ENCODE data around the gene FAR2.
"Not testable (repeated sequence)": the region's sequence is repeated elsewhere in the genome, so short reads cannot be mapped to it uniquely, and the experiment has no call there.

The FAR2 gene

GRCh38 chr12:29148911-29149690 is at the start of gene FAR2:
Gene FAR2, plus strand, starts transcription at chr12:29149278. Its CDS starts 121,172 bp downstream, at chr12:29270450.
- DNase-seq: peak; percentile 45 to 56

DNA sequence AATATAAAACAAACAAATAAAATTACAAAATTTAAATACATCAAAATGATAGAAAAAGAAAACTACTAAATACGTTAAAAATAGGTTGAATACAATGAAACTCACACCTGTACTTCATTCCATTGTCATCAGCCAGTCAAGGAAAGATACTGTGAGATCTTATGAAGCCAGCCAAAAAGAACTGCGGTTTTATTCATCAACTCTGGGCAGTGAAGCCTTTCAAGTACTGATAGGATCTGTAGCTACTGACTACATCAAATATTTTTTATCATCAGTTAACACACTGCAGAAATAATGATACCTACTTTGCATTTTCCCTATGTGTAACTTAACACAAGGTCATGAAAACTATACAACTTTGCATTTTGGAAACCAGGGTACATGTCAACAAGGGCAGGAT is 46.3 kb upstream of the FAR2 start:
- no peak for DNase-seq

DNA sequence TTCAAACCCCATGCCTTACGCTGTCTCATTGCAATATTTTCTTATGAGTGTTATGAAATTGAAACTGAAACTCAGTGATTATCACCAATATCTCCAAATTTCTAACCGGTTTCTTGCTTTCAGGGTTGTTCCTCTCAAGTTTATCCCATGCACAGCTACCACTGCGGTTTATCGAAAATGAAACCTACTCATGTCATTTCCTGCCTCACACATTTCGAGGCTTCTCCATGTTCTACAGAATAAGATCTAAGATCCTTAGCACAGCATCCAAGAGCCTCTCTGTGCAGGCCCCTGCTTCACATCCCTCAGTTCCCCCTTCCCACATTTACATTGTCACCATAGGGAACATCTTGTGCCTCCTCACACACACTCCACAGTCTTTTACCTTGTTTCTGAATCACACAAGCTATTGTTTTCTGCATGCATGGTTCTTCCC is 45.5 kb upstream of the FAR2 start:
- DNase-seq: peak in 1 of 2 experiments; percentile 56

- DNase-seq: no peak
These were observed 44.6 kb upstream of the FAR2 start for GRCh38 chr12:29104516-29104915.

- DNase-seq: no peak
These were observed 38.3 kb upstream of the FAR2 start for GRCh38 chr12:29110506-29111442.

DNA sequence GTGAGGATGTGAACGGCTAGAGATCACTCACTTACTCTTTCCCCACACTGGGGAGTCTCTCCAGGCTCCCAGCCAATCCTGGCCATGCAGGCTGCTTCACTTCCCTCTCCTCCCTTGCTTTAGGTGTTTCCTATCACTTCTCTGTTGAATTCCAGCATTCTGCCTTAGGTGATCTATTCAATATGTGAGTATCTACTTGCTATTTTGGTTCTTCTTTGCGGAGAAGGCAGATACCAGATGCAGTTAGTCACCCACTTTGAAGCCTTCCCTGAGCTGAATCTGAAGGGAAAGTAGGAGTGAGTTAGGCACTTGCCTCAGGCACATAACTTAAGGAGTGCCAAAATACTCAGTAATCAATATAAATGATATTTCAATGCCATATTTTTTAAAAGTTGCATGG is 36.0 kb upstream of the FAR2 start:
- no peak for DNase-seq

GRCh38 chr12:29116414-29116813 is 32.7 kb upstream of the FAR2 start:
- no peak for DNase-seq

- no peak for DNase-seq
These were observed 17.5 kb upstream of the FAR2 start for GRCh38 chr12:29131539-29131938.

DNA sequence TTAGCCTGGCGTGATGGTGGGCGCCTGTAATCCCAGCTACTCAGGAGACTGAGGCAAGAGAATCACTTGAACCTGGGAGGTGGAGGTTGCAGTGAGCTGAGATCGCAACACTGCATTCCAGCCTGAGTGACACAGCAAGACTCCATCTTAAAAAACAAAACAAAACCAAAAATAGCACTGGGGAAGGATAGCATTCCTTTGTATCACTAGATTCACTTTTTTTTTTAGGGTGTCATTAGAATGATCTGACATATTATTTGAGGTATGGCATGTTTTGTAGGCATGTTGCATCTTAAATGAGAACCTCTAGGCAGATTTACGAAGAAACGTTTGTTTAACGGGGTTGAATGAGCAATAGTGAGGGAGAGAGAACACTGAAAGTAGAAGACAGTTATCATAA is 16.8 kb upstream of the FAR2 start:
- no peak for DNase-seq

GRCh38 chr12:29133181-29133580 is 15.9 kb upstream of the FAR2 start:
- no peak for DNase-seq

- no peak for DNase-seq
These were observed 15.4 kb upstream of the FAR2 start for GRCh38 chr12:29133680-29134079.

GRCh38 chr12:29138256-29138655 is 10.8 kb upstream of the FAR2 start:
- DNase-seq: not testable (repeated sequence)

DNA sequence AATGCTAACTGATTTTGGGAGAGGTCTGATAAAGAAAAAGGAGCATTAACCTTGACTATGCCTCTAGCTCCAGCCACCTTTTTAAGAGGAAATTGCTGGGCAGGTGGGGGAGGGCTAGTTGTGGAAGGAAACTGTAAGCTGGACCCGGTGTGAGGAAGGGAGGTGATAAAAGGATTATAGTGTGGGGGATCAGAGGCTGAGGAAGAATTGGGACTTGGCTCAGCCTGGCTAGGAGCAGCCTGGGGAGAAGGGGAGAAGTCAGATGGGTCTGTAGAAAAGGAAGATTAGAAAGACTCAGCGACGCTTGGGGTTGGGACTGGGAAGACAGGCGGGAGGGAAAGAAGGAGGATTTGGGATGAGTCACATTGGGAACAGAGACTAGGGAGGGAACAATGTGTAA is 10.2 kb upstream of the FAR2 start:
- DNase-seq: not testable (repeated sequence)

- no peak for DNase-seq
These were observed 3.5 kb upstream of the FAR2 start for GRCh38 chr12:29145372-29146170.

GRCh38 chr12:29146196-29146595 is 2.9 kb upstream of the FAR2 start:
- DNase-seq: no peak

DNA sequence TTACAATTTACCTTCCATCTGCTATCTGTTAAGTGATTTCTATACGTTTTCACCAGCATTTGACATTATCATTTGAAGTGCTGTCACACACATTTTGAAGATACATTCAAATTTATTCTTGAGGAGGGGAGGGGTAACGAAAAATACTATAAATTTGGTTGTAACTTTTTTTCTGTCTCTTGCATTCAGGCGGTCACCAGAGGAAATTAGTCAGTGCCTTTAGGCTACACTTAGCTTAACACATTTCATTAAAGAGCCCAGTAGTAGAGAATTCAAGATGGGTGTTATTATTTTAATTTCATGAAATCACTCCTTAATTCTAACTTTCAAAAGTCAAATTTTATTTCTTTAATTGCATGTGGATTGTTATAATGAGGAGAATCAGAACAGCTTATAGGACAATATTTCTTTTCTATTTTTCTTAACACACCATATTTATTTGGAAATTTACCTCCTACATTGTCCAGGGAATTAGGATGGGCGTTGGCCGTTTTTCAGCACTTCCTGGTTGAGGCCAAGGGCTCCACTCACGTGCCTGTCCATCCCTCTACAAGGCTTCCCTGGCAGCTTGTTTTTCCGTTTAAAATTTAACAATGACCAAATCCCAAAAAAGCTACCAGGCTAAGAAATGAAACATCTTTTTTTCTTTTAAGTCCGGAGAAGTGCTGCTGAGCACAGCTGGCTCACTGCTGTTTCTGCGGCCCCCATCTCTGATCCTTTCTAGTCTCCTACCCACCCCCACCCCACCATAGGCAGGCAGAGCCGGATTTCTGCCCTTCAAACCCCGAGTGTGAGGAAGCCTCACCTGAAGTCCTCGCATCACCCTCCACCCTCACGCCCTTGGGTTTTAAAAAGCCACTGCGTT is 1.1 kb upstream of the FAR2 start:
- DNase-seq: no peak

DNA sequence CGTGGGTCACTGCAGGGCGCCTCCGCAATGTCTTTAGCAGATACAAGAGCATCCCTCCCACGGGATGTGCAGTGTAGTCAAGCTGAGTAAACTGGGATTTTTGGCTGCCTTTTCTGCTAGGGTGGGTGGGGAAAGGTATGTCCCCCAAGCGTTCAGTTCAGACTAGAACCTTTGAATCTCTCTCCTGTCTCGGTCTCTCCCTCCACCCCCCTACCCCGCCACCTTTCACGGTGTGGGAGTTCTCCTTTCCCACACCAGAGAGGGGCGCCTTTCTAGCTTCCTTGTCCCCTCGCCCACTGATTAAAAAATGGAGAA is 525 bp upstream of the FAR2 start:
- peak in 1 of 2 experiments; percentile 11 for DNase-seq

DNA sequence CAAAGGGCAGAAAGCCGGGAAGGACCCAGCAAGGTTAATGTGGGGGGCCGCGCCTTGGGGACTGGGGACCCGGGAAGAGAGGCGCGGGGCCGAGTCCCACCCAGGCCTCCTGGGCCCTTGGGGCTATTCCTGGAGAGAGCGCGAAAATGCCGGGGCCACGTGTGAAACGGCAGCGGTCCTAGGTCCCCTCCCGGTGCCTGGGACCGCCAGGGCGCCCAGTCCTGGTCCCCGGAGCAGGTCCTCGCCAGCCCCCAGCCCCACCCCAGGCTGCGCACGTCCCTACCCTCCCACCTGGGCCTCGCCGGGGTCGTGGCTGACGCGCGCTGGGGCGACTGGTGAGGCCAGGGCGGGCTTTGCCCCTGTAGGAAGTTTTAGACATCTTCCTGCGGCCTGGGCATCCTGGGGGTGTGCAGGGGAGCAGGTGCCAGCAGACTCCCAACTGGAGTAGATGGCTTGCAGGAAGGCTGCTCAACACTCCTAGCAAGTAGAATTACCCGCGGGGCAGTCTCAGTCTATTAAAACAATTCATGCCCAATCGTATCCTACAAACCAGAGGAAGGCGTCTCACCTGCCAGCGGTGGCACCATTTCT is 708 bp downstream of the FAR2 start:
- no peak for DNase-seq

DNA sequence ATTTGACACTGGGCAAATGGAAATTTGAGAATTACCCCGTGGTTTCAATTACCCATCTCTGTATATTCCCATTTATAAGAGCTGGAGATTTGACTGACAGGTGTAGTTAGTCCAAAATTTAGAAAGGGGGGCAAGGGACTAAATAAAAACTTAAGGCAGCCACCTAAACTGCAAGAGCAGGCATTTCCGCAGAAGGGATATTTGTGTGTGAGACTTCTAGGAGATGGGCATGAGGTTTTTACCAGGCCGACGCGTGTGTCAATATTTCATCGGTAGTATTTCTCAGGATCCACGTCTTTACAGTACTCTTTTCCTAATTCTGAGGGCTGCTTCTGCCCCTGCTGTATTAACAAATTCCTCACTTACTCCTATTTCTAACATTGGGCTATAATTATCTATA is 1.4 kb downstream of the FAR2 start:
- no peak for DNase-seq

- no peak for DNase-seq
These were observed 3.3 kb downstream of the FAR2 start for GRCh38 chr12:29152223-29152868.

DNA sequence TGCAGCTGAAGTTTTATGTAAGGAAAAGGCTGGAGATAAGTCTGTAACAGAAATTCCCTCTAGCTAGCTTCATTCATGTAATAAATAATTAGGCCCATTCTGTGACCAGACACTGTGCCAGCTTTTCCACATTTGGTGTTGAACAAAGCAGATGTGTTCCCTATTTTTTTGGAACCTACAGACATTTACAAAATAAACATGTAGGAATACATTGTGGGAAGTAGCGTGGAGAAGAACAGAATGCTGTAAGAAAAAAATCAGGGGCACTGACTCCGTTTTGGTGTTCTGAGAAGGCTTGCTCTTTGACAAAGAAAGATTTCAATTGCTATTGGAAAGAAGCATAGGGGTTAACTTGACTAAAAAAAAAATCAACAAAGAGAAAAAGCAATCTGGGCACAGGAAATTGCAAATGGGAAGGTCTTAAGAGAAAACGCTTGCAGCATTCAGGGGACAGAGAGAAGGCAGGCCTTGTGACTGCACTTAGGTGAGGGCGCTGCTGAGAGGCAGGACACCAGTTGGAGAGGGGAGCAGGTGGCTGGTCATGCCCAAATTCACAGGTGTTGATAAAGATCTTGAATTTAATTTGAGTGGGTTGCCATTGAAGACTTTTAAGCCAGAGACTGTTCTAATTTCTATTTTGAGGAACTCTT is 4.0 kb downstream of the FAR2 start:
- DNase-seq: no peak
